PC-9 (cell line): ENCODE data around the gene ACTA1. TPM values are rescaled to one million over a fixed set of nuclear protein-coding genes. Genes with fewer than 3 reads are reported as not detected.

Experiments
- BruUV-seq: library from RNA; stranded (reverse); fragments of 400-500 nt; replicated peaks from 2 replicates; lab custom pipeline; 2021; lab: Mats Ljungman, UMichigan
- CTCF ChIA-PET: fragments of 300-600 bp; sonication (Branson Sonifier 250); formaldehyde crosslinking; loops from one replicate; lab custom pipeline; 2022; ENCODE audit warnings: antibody characterized with exemption; lab: Charles Lee
- POLR2A ChIA-PET: fragments of 300-600 bp; sonication (Branson Sonifier 250); formaldehyde crosslinking; loops from one replicate; lab custom pipeline; 2022; ENCODE audit warnings: antibody characterized with exemption; ENCODE audit not compliant: unreplicated experiment; lab: Charles Lee
- DNase-seq, 2 experiments: peaks; one replicate each; pipeline versions ENCODE4 v3.0.0 to v3.0.0-alpha.2; 2015 to 2022; ENCODE audit warnings: mixed read lengths in 1 of 2
- H2AFZ ChIP-seq: fragments of 200-600 bp; sonication (generic); 2 replicates; pipeline ENCODE4 v1.8.1; 2017; ENCODE audit warnings: antibody characterized with exemption
- H3F3A ChIP-seq: fragments of 200-600 bp; sonication (generic); 2 replicates; pipeline ENCODE4 v1.8.1; 2017; ENCODE audit warnings: antibody characterized with exemption, mild to moderate bottlenecking, low read depth; ENCODE audit not compliant: insufficient read depth
- H3K27ac ChIP-seq: fragments of 200-600 bp; sonication (generic); 2 replicates; pipeline ENCODE4 v1.6.1; 2016; ENCODE audit warnings: mixed run types
- H3K27me3 ChIP-seq: fragments of 200-600 bp; sonication (generic); 2 replicates; pipeline ENCODE4 v1.6.1; 2016; ENCODE audit warnings: low read depth, mixed run types; ENCODE audit not compliant: insufficient read depth
- H3K36me3 ChIP-seq: fragments of 200-600 bp; sonication (generic); 2 replicates; pipeline ENCODE4 v1.6.1; 2016; ENCODE audit warnings: low read depth, mixed run types
- H3K4me1 ChIP-seq: fragments of 200-600 bp; sonication (generic); replicated peaks from 2 replicates; pipeline ENCODE4 v1.6.1; 2016; ENCODE audit warnings: mixed run types; ENCODE audit not compliant: insufficient read depth
- H3K4me2 ChIP-seq: fragments of 200-600 bp; sonication (generic); 2 replicates; pipeline ENCODE4 v1.6.1; 2017; ENCODE audit warnings: mixed run types
- H3K4me3 ChIP-seq: fragments of 200-600 bp; sonication (generic); 2 replicates; pipeline ENCODE4 v1.6.1; 2016; ENCODE audit warnings: mixed run types
- H3K79me2 ChIP-seq: fragments of 200-600 bp; sonication (generic); 2 replicates; pipeline ENCODE4 v1.6.1; 2017; ENCODE audit warnings: low read depth, mixed run types
- H3K9me2 ChIP-seq: fragments of 200-600 bp; sonication (generic); 2 replicates; pipeline ENCODE4 v1.8.1; 2017; ENCODE audit warnings: mild to moderate bottlenecking; ENCODE audit not compliant: insufficient read depth
- H3K9me3 ChIP-seq: fragments of 200-600 bp; sonication (generic); 2 replicates; pipeline ENCODE4 v1.8.1; 2016; ENCODE audit warnings: low read depth; ENCODE audit not compliant: insufficient read depth
- H4K20me1 ChIP-seq: fragments of 200-600 bp; sonication (generic); 2 replicates; pipeline ENCODE4 v1.8.1; 2017; ENCODE audit not compliant: insufficient read depth
- EZH2 ChIP-seq: fragments of 200-600 bp; sonication (generic); IDR thresholded peaks from 2 replicates; pipeline ENCODE4 v1.8.0; 2017; ENCODE audit warnings: antibody characterized with exemption, low read depth
- intact Hi-C: fragments of 100-400 bp; cut with micrococcal nuclease; formaldehyde crosslinking; loops from one replicate; pipeline ENCODE4 v1.10.0; 2022; ENCODE audit not compliant: unreplicated experiment
- total RNA-seq: library from RNA; stranded (reverse); gene quantifications from 2 replicates; pipeline ENCODE4 v1.2.3, GENCODE V29; 2021
- TF ChIP-seq, protein P1 (sequence below): fragments of 200-600 bp; sonication (generic); conservative IDR thresholded peaks from 2 replicates; pipeline ENCODE4 v1.6.1; 2017; ENCODE audit warnings: mixed run types, antibody characterized with exemption, mild to moderate bottlenecking, moderate library complexity

ACTA1 gene
- total RNA-seq, 1 experiment from 2014 or later, result not detected

DNA sequence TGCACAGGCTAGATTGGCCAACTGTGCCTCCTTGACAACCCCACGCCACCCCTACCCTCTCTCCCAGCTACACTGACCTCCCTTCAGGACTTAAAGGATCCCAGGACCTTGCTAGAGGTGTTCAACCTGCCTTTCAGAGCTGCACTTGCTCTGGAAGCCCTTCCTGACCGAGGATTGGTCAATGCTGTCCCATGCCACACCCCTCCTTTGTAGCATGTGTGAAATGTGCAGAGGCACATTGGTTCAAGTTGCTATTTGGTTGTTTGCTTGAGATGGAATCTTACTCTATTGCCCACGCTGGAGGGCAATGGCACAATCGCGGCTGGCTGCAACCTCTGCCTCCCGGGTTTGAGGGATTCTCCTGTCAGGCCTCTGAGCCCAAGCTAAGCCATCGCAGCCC lies 21.8 kb downstream of the ACTA1 start:
- Histone ChIP-seq H4K20me1 (no peaks in the 10 kb centered on the region), H3F3A (no peaks in the 10 kb centered on the region), H3K9me3 (no peaks in the 10 kb centered on the region), H3K9me2 (no peaks in the 10 kb centered on the region), H3K27ac (no peak overlapping the region), H3K4me2 (no peak overlapping the region), H2AFZ (no peak overlapping the region), H3K36me3 (no peaks in the 10 kb centered on the region), H3K27me3 (no peaks in the 10 kb centered on the region; the same call in 1 of the 2 replicates), H3K4me3 (no peak overlapping the region), H3K79me2 (no peaks in the 10 kb centered on the region), H3K4me1 (peaks cover 15% of the 10 kb centered on the region)
- intact Hi-C loops, result no loop called here
- POLR2A ChIA-PET, result no interaction called here
- no peak for DNase-seq
- CTCF ChIA-PET, result no interaction called here
- no TSS peak for BruUV-seq
- TF ChIP-seq, protein P1, sequence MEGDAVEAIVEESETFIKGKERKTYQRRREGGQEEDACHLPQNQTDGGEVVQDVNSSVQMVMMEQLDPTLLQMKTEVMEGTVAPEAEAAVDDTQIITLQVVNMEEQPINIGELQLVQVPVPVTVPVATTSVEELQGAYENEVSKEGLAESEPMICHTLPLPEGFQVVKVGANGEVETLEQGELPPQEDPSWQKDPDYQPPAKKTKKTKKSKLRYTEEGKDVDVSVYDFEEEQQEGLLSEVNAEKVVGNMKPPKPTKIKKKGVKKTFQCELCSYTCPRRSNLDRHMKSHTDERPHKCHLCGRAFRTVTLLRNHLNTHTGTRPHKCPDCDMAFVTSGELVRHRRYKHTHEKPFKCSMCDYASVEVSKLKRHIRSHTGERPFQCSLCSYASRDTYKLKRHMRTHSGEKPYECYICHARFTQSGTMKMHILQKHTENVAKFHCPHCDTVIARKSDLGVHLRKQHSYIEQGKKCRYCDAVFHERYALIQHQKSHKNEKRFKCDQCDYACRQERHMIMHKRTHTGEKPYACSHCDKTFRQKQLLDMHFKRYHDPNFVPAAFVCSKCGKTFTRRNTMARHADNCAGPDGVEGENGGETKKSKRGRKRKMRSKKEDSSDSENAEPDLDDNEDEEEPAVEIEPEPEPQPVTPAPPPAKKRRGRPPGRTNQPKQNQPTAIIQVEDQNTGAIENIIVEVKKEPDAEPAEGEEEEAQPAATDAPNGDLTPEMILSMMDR, result no peak
- no peak for TF ChIP-seq EZH2

DNA sequence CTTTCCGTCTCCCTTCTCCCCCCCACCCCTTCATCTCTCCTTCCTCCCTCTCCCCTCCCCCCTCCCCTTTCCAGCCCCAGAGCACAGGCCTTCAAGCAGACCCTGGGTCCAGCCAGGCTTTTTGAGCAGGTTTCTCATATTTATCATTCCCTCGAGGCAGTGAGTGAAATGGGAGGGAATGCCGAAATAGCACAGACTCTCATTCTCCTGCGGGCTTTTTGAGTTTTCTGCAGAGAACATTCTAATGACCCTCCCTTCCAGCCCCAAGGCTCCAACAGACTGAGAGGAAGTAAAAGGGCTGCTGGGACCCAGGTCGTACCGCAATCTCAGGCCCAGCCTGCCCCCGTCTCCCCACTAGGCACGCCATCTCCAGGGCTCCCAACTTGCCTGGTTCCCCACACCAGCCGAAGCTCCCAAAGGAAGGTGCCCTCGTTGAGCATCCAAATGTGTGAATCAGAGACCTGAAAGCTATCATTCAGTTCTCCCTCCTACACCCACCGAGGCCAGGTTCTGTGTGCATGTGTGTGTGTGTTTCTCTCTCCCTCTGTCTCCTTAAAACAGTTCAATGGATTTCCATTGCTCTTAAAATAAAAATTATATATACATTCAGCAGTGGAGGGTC lies 22.3 kb downstream of the ACTA1 start:
- Histone ChIP-seq H2AFZ (no peak overlapping the region), H3K79me2 (no peaks in the 10 kb centered on the region), H3K9me2 (no peaks in the 10 kb centered on the region), H3K27me3 (no peaks in the 10 kb centered on the region; the same call in 1 of the 2 replicates), H3K4me3 (no peak overlapping the region), H3K9me3 (no peaks in the 10 kb centered on the region), H4K20me1 (no peaks in the 10 kb centered on the region), H3K4me1 (peaks cover 15% of the 10 kb centered on the region), H3K27ac (no peak overlapping the region), H3F3A (no peaks in the 10 kb centered on the region), H3K4me2 (no peak overlapping the region), H3K36me3 (no peaks in the 10 kb centered on the region)
- no TSS peak for BruUV-seq
- DNase-seq, result no peak
- POLR2A ChIA-PET, result no interaction called here
- no peak for TF ChIP-seq EZH2
- TF ChIP-seq, protein P1, result no peak
- CTCF ChIA-PET, result no interaction called here
- intact Hi-C loops, result no loop called here

DNA sequence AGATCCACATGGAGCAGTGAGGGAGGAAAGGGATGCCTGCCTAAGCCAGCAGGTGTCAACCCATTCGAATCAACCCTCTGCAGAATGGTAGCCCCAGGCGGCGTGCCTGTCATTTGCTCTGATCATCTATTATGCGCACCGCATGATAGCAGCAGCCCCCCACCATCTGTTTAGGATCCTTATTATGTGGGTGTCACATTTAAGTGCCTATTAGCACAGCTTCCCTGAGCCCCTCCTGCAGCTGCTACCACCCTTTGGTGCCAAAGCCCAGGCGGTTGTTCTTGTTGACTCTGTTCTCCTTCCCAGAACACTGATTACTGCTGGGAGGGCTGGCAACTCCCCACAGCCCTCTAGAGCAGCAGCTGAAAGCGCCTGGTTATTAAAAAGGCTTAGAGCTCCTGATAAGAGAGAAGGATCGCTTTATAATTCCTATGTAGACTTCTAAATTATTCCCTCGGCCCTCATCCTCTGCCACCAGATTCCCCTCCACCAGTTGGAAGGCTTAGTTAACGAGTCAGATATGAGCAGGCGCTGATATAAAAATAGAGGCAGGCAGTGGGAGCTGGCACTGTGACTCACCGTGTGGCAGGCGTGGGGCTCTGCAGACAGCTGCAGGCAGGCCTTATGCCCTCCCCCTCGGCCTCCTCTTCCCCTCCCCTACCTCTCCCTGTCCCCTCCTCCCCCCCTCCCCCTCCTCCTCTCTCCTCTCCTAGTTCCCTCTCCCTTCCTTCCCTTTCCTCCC lies 23.0 kb downstream of the ACTA1 start:
- BruUV-seq, result no TSS peak
- no peaks in the 10 kb centered on the region for H3K9me3 ChIP-seq

More for the DNA sequence above, 23.0 kb downstream of the ACTA1 start:
- POLR2A ChIA-PET, result no interaction called here
- Histone ChIP-seq H3K4me3 (no peak overlapping the region), H3K4me2 (peak overlapping the region; percentile 21; the same call in 1 of the 2 replicates), H3K36me3 (no peaks in the 10 kb centered on the region), H3K79me2 (no peaks in the 10 kb centered on the region), H3K9me2 (no peaks in the 10 kb centered on the region), H3K27me3 (no peaks in the 10 kb centered on the region; the same call in 1 of the 2 replicates), H2AFZ (no peak overlapping the region), H4K20me1 (no peaks in the 10 kb centered on the region), H3K4me1 (peaks cover 15% of the 10 kb centered on the region), H3F3A (no peaks in the 10 kb centered on the region), H3K27ac (no peak overlapping the region)
- TF ChIP-seq, protein P1, result no peak
- TF ChIP-seq EZH2, result no peak
- intact Hi-C loops, result no loop called here
- CTCF ChIA-PET, result no interaction called here
- DNase-seq, result peak in 1 of 2 experiments; percentile 31
